BJ (cell line): ENCODE measurements around the gene INTS15. TPM values are rescaled to one million over a fixed set of nuclear protein-coding genes. Genes with fewer than 3 reads are reported as not detected.

ENCODE experiments used
- CTCF ChIA-PET: fragments of 350-600 bp; formaldehyde crosslinking; extraction: SDS; loops from one replicate; lab custom pipeline; 2021; ENCODE audit warnings: antibody characterized with exemption, inconsistent platforms; lab: Yijun Ruan, JAX
- POLR2A ChIA-PET: fragments of 300-600 bp; sonication (Branson Sonifier 250); formaldehyde crosslinking; extraction: SDS; loops from one replicate; lab custom pipeline; 2021; ENCODE audit warnings: antibody characterized with exemption; lab: Charles Lee
- DNase-seq: peaks from one replicate; pipeline ENCODE4 v3.0.0-alpha.2; 2011; ENCODE audit warnings: low read depth
- H3K27me3 ChIP-seq: 2 replicates; pipeline ENCODE4 v1.6.0; 2011; ENCODE audit warnings: low read length; ENCODE audit not compliant: control insufficient read depth, insufficient read depth
- H3K36me3 ChIP-seq: 2 replicates; pipeline ENCODE4 v1.5.1; 2011; ENCODE audit warnings: low read length; ENCODE audit not compliant: control insufficient read depth, insufficient read depth
- H3K4me3 ChIP-seq: 2 replicates; pipeline ENCODE4 v1.5.1; 2011; ENCODE audit warnings: low read depth, mild to moderate bottlenecking, control low read depth, low read length
- polyA plus RNA-seq: library from polyadenylated mRNA; depleted of rRNA; stranded (reverse); fragments of >200 nt; gene quantifications from 2 replicates; pipeline ENCODE4 v1.2.3, GENCODE V29; 2011
- TF ChIP-seq, protein P1 (sequence below): IDR thresholded peaks from 2 replicates; pipeline ENCODE4 v1.5.1; 2011; ENCODE audit warnings: low read depth, mild to moderate bottlenecking, control low read depth, inconsistent platforms, low read length, moderate library complexity; ENCODE audit not compliant: insufficient read depth

The INTS15 gene
- polyA plus RNA-seq, 1 experiment = 22.6 TPM

- Histone ChIP-seq H3K36me3 (peaks cover 8% of the 10 kb centered on the region), H3K4me3 (peak within 1 kb of the TSS; percentile 93), H3K27me3 (no peaks in the 10 kb centered on the region)
- TF ChIP-seq, protein P1, sequence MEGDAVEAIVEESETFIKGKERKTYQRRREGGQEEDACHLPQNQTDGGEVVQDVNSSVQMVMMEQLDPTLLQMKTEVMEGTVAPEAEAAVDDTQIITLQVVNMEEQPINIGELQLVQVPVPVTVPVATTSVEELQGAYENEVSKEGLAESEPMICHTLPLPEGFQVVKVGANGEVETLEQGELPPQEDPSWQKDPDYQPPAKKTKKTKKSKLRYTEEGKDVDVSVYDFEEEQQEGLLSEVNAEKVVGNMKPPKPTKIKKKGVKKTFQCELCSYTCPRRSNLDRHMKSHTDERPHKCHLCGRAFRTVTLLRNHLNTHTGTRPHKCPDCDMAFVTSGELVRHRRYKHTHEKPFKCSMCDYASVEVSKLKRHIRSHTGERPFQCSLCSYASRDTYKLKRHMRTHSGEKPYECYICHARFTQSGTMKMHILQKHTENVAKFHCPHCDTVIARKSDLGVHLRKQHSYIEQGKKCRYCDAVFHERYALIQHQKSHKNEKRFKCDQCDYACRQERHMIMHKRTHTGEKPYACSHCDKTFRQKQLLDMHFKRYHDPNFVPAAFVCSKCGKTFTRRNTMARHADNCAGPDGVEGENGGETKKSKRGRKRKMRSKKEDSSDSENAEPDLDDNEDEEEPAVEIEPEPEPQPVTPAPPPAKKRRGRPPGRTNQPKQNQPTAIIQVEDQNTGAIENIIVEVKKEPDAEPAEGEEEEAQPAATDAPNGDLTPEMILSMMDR = no peak
- ChIA-PET POLR2A (no interaction called here), CTCF (interaction anchor here (0.5 to 1.1 kb wide), 2 partner anchors 47 to 550 kb away, joined by 3 to 5 read pairs; partner anchors contain the start of gene INTS15)
- no peak for DNase-seq
These were observed 47.1 kb downstream of the INTS15 start, which contains the start of gene ZNF316 for GRCh38 chr7:6636741-6637543. ZNF316 (plus strand) TSS chr7:6637318; CDS start chr7:6642410, 5,092 bp downstream.

- ChIA-PET POLR2A (no interaction called here), CTCF (no interaction called here)
- TF ChIP-seq, protein P1 = peak; percentile 36
- H3K27me3 ChIP-seq = no peaks in the 10 kb centered on the region
- peak overlapping the region; percentile 93 for H3K4me3 ChIP-seq
- H3K36me3 ChIP-seq = peaks cover 13% of the 10 kb centered on the region
- no peak for DNase-seq
These were observed 47.9 kb downstream of the INTS15 start for GRCh38 chr7:6637544-6638229.

DNA sequence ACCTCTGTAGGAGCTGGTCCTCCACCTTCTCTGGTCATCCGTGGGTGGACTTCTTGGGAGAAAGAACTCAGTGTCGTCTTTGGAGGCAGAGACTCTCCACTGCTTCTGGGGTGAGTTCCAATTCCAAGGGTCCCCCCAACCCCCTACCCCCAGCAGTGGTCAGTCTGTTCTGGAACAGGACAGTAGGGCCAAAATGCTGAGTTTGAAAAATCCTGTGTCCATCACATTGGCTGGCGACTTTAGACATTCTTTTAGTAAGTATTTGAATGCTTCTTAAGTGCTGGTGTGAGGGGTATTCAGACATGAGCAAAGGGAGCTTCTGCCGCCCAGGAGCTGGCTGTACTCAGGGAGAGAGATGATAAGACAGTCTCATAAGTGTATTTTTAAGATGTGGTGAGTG, 49.2 kb downstream of the INTS15 start:
- ChIA-PET CTCF (no interaction called here), POLR2A (interaction anchor here (0.6 kb wide), 1 partner anchor 12 kb away, joined by 7 read pairs; no protein-coding TSS in a partner anchor)
- Histone ChIP-seq H3K36me3 (peaks cover 18% of the 10 kb centered on the region), H3K4me3 (no peak overlapping the region), H3K27me3 (no peaks in the 10 kb centered on the region)
- TF ChIP-seq, protein P1 = no peak
- no peak for DNase-seq

DNA sequence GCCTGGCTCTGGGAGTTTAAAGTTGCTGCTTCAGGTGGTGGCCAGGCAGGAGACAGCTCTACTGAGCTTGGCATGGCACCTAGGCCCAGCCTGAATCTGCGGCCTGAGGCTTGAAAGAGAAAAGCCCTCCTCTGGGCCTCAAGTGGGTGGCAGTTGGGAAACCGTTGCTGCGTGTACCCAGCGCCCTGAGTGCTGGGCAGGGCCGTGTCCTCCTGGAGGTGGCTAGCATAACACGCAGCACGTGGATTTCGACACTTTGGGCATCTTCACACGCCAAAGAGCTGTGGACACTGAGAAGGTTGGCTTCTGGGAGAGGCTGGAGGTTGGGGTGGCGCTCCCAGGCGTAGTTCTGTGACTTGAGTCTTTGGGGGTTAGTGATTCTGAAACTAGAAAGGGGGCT, 49.8 kb downstream of the INTS15 start:
- H3K4me3 ChIP-seq = no peak overlapping the region
- POLR2A ChIA-PET = no interaction called here
- DNase-seq = no peak
- H3K36me3 ChIP-seq = peaks cover 18% of the 10 kb centered on the region
- TF ChIP-seq, protein P1 = no peak
- no peaks in the 10 kb centered on the region for H3K27me3 ChIP-seq
- CTCF ChIA-PET = no interaction called here

- no peaks in the 10 kb centered on the region for H3K27me3 ChIP-seq
- ChIA-PET CTCF (no interaction called here), POLR2A (no interaction called here)
- peak; percentile 10 for DNase-seq
- TF ChIP-seq, protein P1 = no peak
- peaks cover 21% of the 10 kb centered on the region for H3K36me3 ChIP-seq
- H3K4me3 ChIP-seq = no peak overlapping the region
These were observed 50.5 kb downstream of the INTS15 start for GRCh38 chr7:6640246-6640721.
